Fibroblast of lung (primary cell): ENCODE results near the gene ETV6. TPM values are rescaled to one million over a fixed set of nuclear protein-coding genes. Genes with fewer than 3 reads are reported as not detected.

ENCODE experiments used
- DNase-seq, 2 donors: peaks; one replicate each; pipeline versions ENCODE4 v3.0.0 to v3.0.0-alpha.2; 2010; ENCODE audit warnings: low read depth in 2 of 2
- H2AFZ ChIP-seq: 2 replicates; pipeline ENCODE4 v1.5.1; 2012; ENCODE audit warnings: low read length, control low read depth, inconsistent platforms
- H3K27ac ChIP-seq: 2 replicates; pipeline ENCODE4 v1.5.1; 2011; ENCODE audit warnings: low read length, control low read depth; ENCODE audit not compliant: insufficient read depth
- H3K27me3 ChIP-seq: 2 replicates; pipeline ENCODE4 v1.5.1; 2011; ENCODE audit warnings: mild to moderate bottlenecking, low read length; ENCODE audit not compliant: control insufficient read depth, insufficient read depth
- H3K36me3 ChIP-seq: 2 replicates; pipeline ENCODE4 v1.5.1; 2011; ENCODE audit warnings: low read length; ENCODE audit not compliant: control insufficient read depth, insufficient read depth
- H3K4me1 ChIP-seq: 2 replicates; pipeline ENCODE4 v1.5.1; 2011; ENCODE audit warnings: low read length; ENCODE audit not compliant: control insufficient read depth, insufficient read depth; ENCODE audit errors: extremely low read depth
- H3K4me2 ChIP-seq: 2 replicates; pipeline ENCODE4 v1.5.1; 2011; ENCODE audit warnings: low read length, control low read depth; ENCODE audit not compliant: insufficient read depth; ENCODE audit errors: extremely low read depth
- H3K4me3 ChIP-seq, 4 experiments: fragments of 200-600 bp in 1 of 4; sonication (generic) in 1 of 4; replicated peaks in 1 of 4; 2 replicates each; pipeline ENCODE4 v1.5.1; 2011 to 2016; ENCODE audit warnings: low read length in 4 of 4, low read depth in 3 of 4, mild to moderate bottlenecking in 3 of 4, control low read depth in 2 of 4, inconsistent platforms in 1 of 4, mixed read lengths in 1 of 4; ENCODE audit not compliant: insufficient read depth in 1 of 4; ENCODE audit errors: control extremely low read depth in 1 of 4
- H3K79me2 ChIP-seq: 2 replicates; pipeline ENCODE4 v1.5.1; 2012; ENCODE audit warnings: mild to moderate bottlenecking, low read length, inconsistent platforms; ENCODE audit not compliant: control insufficient read depth, insufficient read depth
- H3K9ac ChIP-seq: 2 replicates; pipeline ENCODE4 v1.5.1; 2011; ENCODE audit warnings: mild to moderate bottlenecking, low read length, control low read depth; ENCODE audit not compliant: insufficient read depth
- H3K9me3 ChIP-seq: 2 replicates; pipeline ENCODE4 v1.5.1; 2012; ENCODE audit warnings: low read depth, low read length; ENCODE audit not compliant: control insufficient read depth, insufficient read depth
- H4K20me1 ChIP-seq: 2 replicates; pipeline ENCODE4 v1.5.1; 2011; ENCODE audit warnings: low read length; ENCODE audit not compliant: control insufficient read depth, insufficient read depth; ENCODE audit errors: extremely low read depth
- EZH2 ChIP-seq: IDR thresholded peaks from 2 replicates; pipeline ENCODE4 v1.5.1; 2012; ENCODE audit warnings: low read length, control low read depth, mild to moderate bottlenecking; ENCODE audit errors: missing control alignments
- polyA plus RNA-seq, 2 donors: library from polyadenylated mRNA; depleted of rRNA in 1 of 2; stranded (reverse) in 1 of 2; unstranded in 1 of 2; fragments of >200 nt; gene quantifications; 2 replicates each; pipeline ENCODE4 v1.2.1, GENCODE V29; 2011 to 2012; ENCODE audit warnings: missing spikeins in 1 of 2
- total RNA-seq: library from RNA; depleted of rRNA; stranded (reverse); fragments of >200 nt; gene quantifications from 2 replicates; pipeline ENCODE4 v1.2.1, GENCODE V29; 2014
- TF ChIP-seq, protein P1 (sequence below), 2 donors: IDR thresholded peaks in 1 of 2; conservative IDR thresholded peaks in 1 of 2; 1 replicate in 1 of 2; 2 replicates in 1 of 2; pipeline ENCODE4 v1.5.1; 2011 to 2012; ENCODE audit warnings: low read length in 2 of 2, control low read depth in 1 of 2, inconsistent platforms in 1 of 2, low read depth in 1 of 2, mild to moderate bottlenecking in 1 of 2

The ETV6 gene
- total and polyA plus RNA-seq, 2 donors (not counting 1 experiment from before 2014, with no cell fraction given) = 4.3 to 8.9 TPM

- Histone ChIP-seq H3K9me3 (no peaks in the 10 kb centered on the region), H3K79me2 (no peaks in the 10 kb centered on the region)
These were observed 155.6 kb downstream of the ETV6 start for GRCh38 chr12:11805043-11805442.

GRCh38 chr12:11805680-11806079 lies 156.2 kb downstream of the ETV6 start:
- H4K20me1 ChIP-seq = no peaks in the 10 kb centered on the region
- H3K79me2 ChIP-seq = no peaks in the 10 kb centered on the region
- no peak overlapping the region for H3K4me2 ChIP-seq
- no peak for DNase-seq
- no peak overlapping the region for H3K9ac ChIP-seq
- TF ChIP-seq EZH2 = no peak
- TF ChIP-seq, protein P1, sequence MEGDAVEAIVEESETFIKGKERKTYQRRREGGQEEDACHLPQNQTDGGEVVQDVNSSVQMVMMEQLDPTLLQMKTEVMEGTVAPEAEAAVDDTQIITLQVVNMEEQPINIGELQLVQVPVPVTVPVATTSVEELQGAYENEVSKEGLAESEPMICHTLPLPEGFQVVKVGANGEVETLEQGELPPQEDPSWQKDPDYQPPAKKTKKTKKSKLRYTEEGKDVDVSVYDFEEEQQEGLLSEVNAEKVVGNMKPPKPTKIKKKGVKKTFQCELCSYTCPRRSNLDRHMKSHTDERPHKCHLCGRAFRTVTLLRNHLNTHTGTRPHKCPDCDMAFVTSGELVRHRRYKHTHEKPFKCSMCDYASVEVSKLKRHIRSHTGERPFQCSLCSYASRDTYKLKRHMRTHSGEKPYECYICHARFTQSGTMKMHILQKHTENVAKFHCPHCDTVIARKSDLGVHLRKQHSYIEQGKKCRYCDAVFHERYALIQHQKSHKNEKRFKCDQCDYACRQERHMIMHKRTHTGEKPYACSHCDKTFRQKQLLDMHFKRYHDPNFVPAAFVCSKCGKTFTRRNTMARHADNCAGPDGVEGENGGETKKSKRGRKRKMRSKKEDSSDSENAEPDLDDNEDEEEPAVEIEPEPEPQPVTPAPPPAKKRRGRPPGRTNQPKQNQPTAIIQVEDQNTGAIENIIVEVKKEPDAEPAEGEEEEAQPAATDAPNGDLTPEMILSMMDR (conservative IDR thresholded peaks at IDR 0.05 in 1 of 2, IDR thresholded peaks at IDR 0.05 in 1 of 2; ENCODE audit: low read depth in 1 of 2, low read length in 2 of 2) = no peak
- no peak overlapping the region for H2AFZ ChIP-seq
- H3K27me3 ChIP-seq = no peaks in the 10 kb centered on the region
- H3K4me1 ChIP-seq = no peaks in the 10 kb centered on the region
- H3K9me3 ChIP-seq = no peaks in the 10 kb centered on the region
- H3K36me3 ChIP-seq = no peaks in the 10 kb centered on the region
- H3K4me3 ChIP-seq = no peak overlapping the region
- no peak overlapping the region for H3K27ac ChIP-seq

More at GRCh38 chr12:11805043-11805442, 155.6 kb downstream of the ETV6 start:
- H2AFZ ChIP-seq = no peak overlapping the region
- no peaks in the 10 kb centered on the region for H3K36me3 ChIP-seq
- H3K27me3 ChIP-seq = no peaks in the 10 kb centered on the region
- DNase-seq = no peak
- H3K4me1 ChIP-seq = no peaks in the 10 kb centered on the region
- no peak overlapping the region for H3K9ac ChIP-seq
- H3K4me3 ChIP-seq = no peak overlapping the region
- no peaks in the 10 kb centered on the region for H4K20me1 ChIP-seq
- no peak for TF ChIP-seq EZH2
- TF ChIP-seq, protein P1 (conservative IDR thresholded peaks at IDR 0.05 in 1 of 2, IDR thresholded peaks at IDR 0.05 in 1 of 2; ENCODE audit: low read depth in 1 of 2, low read length in 2 of 2) = peak in 1 of 2 donors; percentile 19
- H3K27ac ChIP-seq = no peak overlapping the region
- H3K4me2 ChIP-seq = no peak overlapping the region

- no peak overlapping the region for H3K9ac ChIP-seq
- no peak overlapping the region for H3K4me2 ChIP-seq
- no peak overlapping the region for H2AFZ ChIP-seq
- H3K36me3 ChIP-seq = no peaks in the 10 kb centered on the region
- TF ChIP-seq, protein P1 (conservative IDR thresholded peaks at IDR 0.05 in 1 of 2, IDR thresholded peaks at IDR 0.05 in 1 of 2; ENCODE audit: low read depth in 1 of 2, low read length in 2 of 2) = no peak
- TF ChIP-seq EZH2 = no peak
- no peaks in the 10 kb centered on the region for H4K20me1 ChIP-seq
- H3K79me2 ChIP-seq = no peaks in the 10 kb centered on the region
- no peak for DNase-seq
- H3K4me3 ChIP-seq = no peak overlapping the region
- H3K4me1 ChIP-seq = no peaks in the 10 kb centered on the region
- no peak overlapping the region for H3K27ac ChIP-seq
- no peaks in the 10 kb centered on the region for H3K9me3 ChIP-seq
- no peaks in the 10 kb centered on the region for H3K27me3 ChIP-seq
These were observed 158.0 kb downstream of the ETV6 start for GRCh38 chr12:11807458-11807857.
